Esophagus (tissue), 2 donors: ENCODE results near the gene CTSD. TPM values are rescaled to one million over a fixed set of nuclear protein-coding genes. Genes with fewer than 3 reads are reported as not detected.

ENCODE experiments used
- H3K27ac ChIP-seq, 2 donors: one replicate each; pipeline ENCODE4 v1.5.1; 2013; ENCODE audit warnings: low read depth in 2 of 2, mild to moderate bottlenecking in 2 of 2, inconsistent platforms in 1 of 2, low read length in 1 of 2, moderate library complexity in 1 of 2
- H3K27me3 ChIP-seq, 2 donors: one replicate each; pipeline ENCODE4 v1.6.1; 2013; ENCODE audit warnings: low read length in 2 of 2, control low read depth in 1 of 2, mild to moderate bottlenecking in 1 of 2; ENCODE audit not compliant: insufficient read depth in 2 of 2, control insufficient read depth in 1 of 2
- H3K36me3 ChIP-seq, 2 donors: one replicate each; pipeline ENCODE4 v1.6.1; 2013; ENCODE audit warnings: low read length in 1 of 2; ENCODE audit not compliant: control insufficient read depth in 2 of 2, insufficient read depth in 2 of 2
- H3K4me1 ChIP-seq, 2 donors: one replicate each; pipeline ENCODE4 v1.6.1; 2013; ENCODE audit warnings: low read length in 1 of 2; ENCODE audit not compliant: control insufficient read depth in 2 of 2, insufficient read depth in 2 of 2
- H3K4me3 ChIP-seq, 2 donors: one replicate each; pipeline ENCODE4 v1.5.1; 2013; ENCODE audit warnings: low read length in 2 of 2, mild to moderate bottlenecking in 2 of 2, low read depth in 1 of 2, moderate library complexity in 1 of 2
- H3K9me3 ChIP-seq, 2 donors: one replicate each; pipeline ENCODE4 v1.6.1; 2013; ENCODE audit warnings: mild to moderate bottlenecking in 2 of 2, low read depth in 1 of 2, low read length in 1 of 2, moderate library complexity in 1 of 2; ENCODE audit not compliant: control insufficient read depth in 2 of 2, insufficient read depth in 1 of 2
- WGBS, 2 donors: extraction: QIAGEN DNeasy Blood & Tissue Kit; methylation state at CpG; one replicate each; pipeline ENCODE4 v1.1.7; 2013; 5-methylcytosine and 5-hydroxymethylcytosine counted together
- polyA plus RNA-seq, 2 donors: library from polyadenylated mRNA; stranded (reverse); fragments of 200-250 nt; gene quantifications; one replicate each; pipeline ENCODE4 v1.2.3, GENCODE V29; 2013
- donor health status: healthy with polysubstance abuse.
- donor health status: Bipolar disorder and iron deficiency.

CTSD gene
- polyA plus RNA-seq, 2 donors, result 273 to 284 TPM

GRCh38 chr11:1741741-1742140, 22.0 kb downstream of the CTSD start:
- Histone ChIP-seq H3K36me3 (no peaks in the 10 kb centered on the region), H3K9me3 (peaks cover 0 to 9% of the 10 kb centered on the region in 2 donors), H3K27me3 (no peaks in the 10 kb centered on the region), H3K4me1 (peaks cover 0 to 7% of the 10 kb centered on the region in 2 donors), H3K4me3 (no peak overlapping the region), H3K27ac (no peak overlapping the region)
- 77 to 83% methylated on average over 4 of the region's 4 CpGs for WGBS, 2 donors

GRCh38 chr11:1740786-1741530, 22.8 kb downstream of the CTSD start:
- 85 to 87% methylated on average over 8 of the region's 8 CpGs for WGBS, 2 donors
- Histone ChIP-seq H3K27ac (no peak overlapping the region), H3K27me3 (no peaks in the 10 kb centered on the region), H3K9me3 (peaks cover 4 to 17% of the 10 kb centered on the region in 2 donors), H3K4me3 (no peak overlapping the region), H3K4me1 (peaks cover 0 to 5% of the 10 kb centered on the region in 2 donors), H3K36me3 (no peaks in the 10 kb centered on the region)

- peaks cover 6 to 26% of the 10 kb centered on the region in 2 donors for H3K9me3 ChIP-seq
- peaks cover 0 to 2% of the 10 kb centered on the region in 2 donors for H3K4me1 ChIP-seq
- WGBS, 2 donors, result 62 to 65% methylated on average over 8 of the region's 8 CpGs
- H3K27me3 ChIP-seq, result no peaks in the 10 kb centered on the region
- H3K36me3 ChIP-seq, result no peaks in the 10 kb centered on the region
- no peak overlapping the region for H3K27ac ChIP-seq
- no peak overlapping the region for H3K4me3 ChIP-seq
Measured at GRCh38 chr11:1739576-1739975, 24.2 kb downstream of the CTSD start.

GRCh38 chr11:1738380-1738779, 25.3 kb downstream of the CTSD start:
- Histone ChIP-seq H3K4me3 (no peak overlapping the region), H3K36me3 (no peaks in the 10 kb centered on the region), H3K9me3 (peaks cover 6 to 26% of the 10 kb centered on the region in 2 donors), H3K27ac (no peak overlapping the region), H3K4me1 (peaks cover 0 to 2% of the 10 kb centered on the region in 2 donors), H3K27me3 (no peaks in the 10 kb centered on the region)
- WGBS, 2 donors, result 85 to 86% methylated on average over 10 of the region's 10 CpGs

- H3K36me3 ChIP-seq, result no peaks in the 10 kb centered on the region
- H3K4me3 ChIP-seq, result no peak overlapping the region
- H3K4me1 ChIP-seq, result no peaks in the 10 kb centered on the region
- 82 to 84% methylated on average over 6 of the region's 6 CpGs for WGBS, 2 donors
- no peak overlapping the region for H3K27ac ChIP-seq
- no peaks in the 10 kb centered on the region for H3K27me3 ChIP-seq
- peaks cover 6 to 23% of the 10 kb centered on the region in 2 donors for H3K9me3 ChIP-seq
Measured at GRCh38 chr11:1737080-1737757, 26.5 kb downstream of the CTSD start.

GRCh38 chr11:1736447-1736992, 27.2 kb downstream of the CTSD start:
- H3K27me3 ChIP-seq, result no peaks in the 10 kb centered on the region
- H3K4me1 ChIP-seq, result peaks cover 0 to under 1% of the 10 kb centered on the region in 2 donors
- H3K27ac ChIP-seq, result no peak overlapping the region
- H3K9me3 ChIP-seq, result peaks cover 6 to 23% of the 10 kb centered on the region in 2 donors
- no peaks in the 10 kb centered on the region for H3K36me3 ChIP-seq
- WGBS, 2 donors, result 60 to 66% methylated on average over 3 of the region's 3 CpGs
- no peak overlapping the region for H3K4me3 ChIP-seq

GRCh38 chr11:1735271-1735670, 28.5 kb downstream of the CTSD start:
- Histone ChIP-seq H3K36me3 (no peaks in the 10 kb centered on the region), H3K27ac (no peak overlapping the region), H3K27me3 (no peaks in the 10 kb centered on the region), H3K4me1 (peaks cover 0 to 3% of the 10 kb centered on the region in 2 donors), H3K4me3 (no peak overlapping the region), H3K9me3 (peaks cover 6 to 23% of the 10 kb centered on the region in 2 donors)
- WGBS, 2 donors, result 76 to 77% methylated on average over 16 of the region's 16 CpGs

- Histone ChIP-seq H3K36me3 (no peaks in the 10 kb centered on the region), H3K4me1 (peaks cover 0 to 3% of the 10 kb centered on the region in 2 donors), H3K27ac (no peak overlapping the region), H3K27me3 (no peaks in the 10 kb centered on the region), H3K9me3 (peaks cover 6 to 23% of the 10 kb centered on the region in 2 donors), H3K4me3 (no peak overlapping the region)
- WGBS, 2 donors, result 52 to 64% methylated on average over 10 of the region's 10 CpGs
Measured at GRCh38 chr11:1734641-1735081, 29.1 kb downstream of the CTSD start.

- Histone ChIP-seq H3K4me1 (peaks cover 0 to 3% of the 10 kb centered on the region in 2 donors), H3K27me3 (no peaks in the 10 kb centered on the region)
- WGBS, 2 donors, result 71 to 74% methylated on average over 28 of the region's 28 CpGs
Measured at GRCh38 chr11:1733716-1734640, 29.7 kb downstream of the CTSD start.

More at GRCh38 chr11:1733716-1734640, 29.7 kb downstream of the CTSD start:
- Histone ChIP-seq H3K9me3 (peaks cover 6 to 23% of the 10 kb centered on the region in 2 donors), H3K27ac (no peak overlapping the region), H3K36me3 (no peaks in the 10 kb centered on the region), H3K4me3 (no peak overlapping the region)
